HFFc6 (cell line): ENCODE results near the gene PDE4B. TPM values are rescaled to one million over a fixed set of nuclear protein-coding genes. Genes with fewer than 3 reads are reported as not detected.

Source experiments
- DNase-seq: peaks from one replicate; pipeline ENCODE4 v3.0.0-alpha.2; 2018
- H3K27ac Mint-ChIP-seq: 2 replicates; pipeline ENCODE4 v1.8.0; 2020; ENCODE audit warnings: mild to moderate bottlenecking, mixed read lengths
- H3K27me3 Mint-ChIP-seq: 2 replicates; pipeline ENCODE4 v1.8.0; 2021; ENCODE audit warnings: mild to moderate bottlenecking, moderate library complexity, mixed read lengths; ENCODE audit not compliant: insufficient read depth
- H3K36me3 Mint-ChIP-seq: 2 replicates; pipeline ENCODE4 v1.8.0; 2021; ENCODE audit warnings: low read depth, mixed read lengths
- H3K4me1 Mint-ChIP-seq: 2 replicates; pipeline ENCODE4 v1.8.0; 2020; ENCODE audit warnings: low read depth, mixed read lengths
- H3K4me3 Mint-ChIP-seq: 2 replicates; pipeline ENCODE4 v1.8.0; 2020; ENCODE audit warnings: mild to moderate bottlenecking, moderate library complexity, mixed read lengths
- H3K9me3 Mint-ChIP-seq: 2 replicates; pipeline ENCODE4 v1.8.0; 2020; ENCODE audit warnings: mild to moderate bottlenecking, mixed read lengths
- total RNA-seq, 6 experiments: library from RNA; stranded (reverse); fragmentation: NEBNext Ultra II Directional; extraction: Animal tissue kit (Norgen Biotek cat#: 25700); gene quantifications; 2 replicates in 1 of 6; 3 replicates in 5 of 6; pipeline ENCODE4 v1.2.3, GENCODE V29; 2021
- TF ChIP-seq, protein P1 (sequence below): fragments of 200-600 bp; sonication (generic); IDR thresholded peaks from 2 replicates; pipeline ENCODE4 v1.5.0; 2021; ENCODE audit warnings: antibody characterized with exemption, mild to moderate bottlenecking

PDE4B gene
- total RNA-seq, 6 experiments from 2014 or later = 34.9 to 57.6 (median 42.8) TPM

DNA sequence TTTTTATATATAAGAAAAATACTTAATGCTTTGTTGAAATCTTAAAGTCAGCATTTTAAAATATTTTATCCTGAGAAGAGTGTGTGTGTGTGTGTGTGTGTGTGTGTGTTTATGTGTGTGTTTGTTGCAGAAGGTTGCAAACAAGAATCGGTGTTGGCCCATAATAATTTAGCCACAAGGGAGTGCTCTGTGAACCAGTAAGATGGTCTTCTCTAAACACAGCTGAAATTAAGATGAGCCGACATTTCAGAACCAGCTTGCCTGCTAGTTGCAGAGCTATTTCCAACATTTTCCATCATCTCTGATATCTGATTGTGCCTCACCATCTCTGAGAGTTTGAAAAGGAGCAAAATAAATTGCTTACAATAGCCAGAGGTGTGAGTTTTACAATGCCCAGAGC lies 582.4 kb downstream of the PDE4B start:
- Mint-ChIP-seq H3K4me1 (peaks cover 68% of the 10 kb centered on the region), H3K27ac (peak overlapping the region; percentile 80), H3K9me3 (no peaks in the 10 kb centered on the region; the same call in 1 of the 2 replicates), H3K36me3 (peaks cover 36% of the 10 kb centered on the region), H3K4me3 (0 out of 2 replicates have a peak overlapping the region, but pooled peaks have one; percentile 71), H3K27me3 (peaks cover 29% of the 10 kb centered on the region)
- TF ChIP-seq, protein P1, sequence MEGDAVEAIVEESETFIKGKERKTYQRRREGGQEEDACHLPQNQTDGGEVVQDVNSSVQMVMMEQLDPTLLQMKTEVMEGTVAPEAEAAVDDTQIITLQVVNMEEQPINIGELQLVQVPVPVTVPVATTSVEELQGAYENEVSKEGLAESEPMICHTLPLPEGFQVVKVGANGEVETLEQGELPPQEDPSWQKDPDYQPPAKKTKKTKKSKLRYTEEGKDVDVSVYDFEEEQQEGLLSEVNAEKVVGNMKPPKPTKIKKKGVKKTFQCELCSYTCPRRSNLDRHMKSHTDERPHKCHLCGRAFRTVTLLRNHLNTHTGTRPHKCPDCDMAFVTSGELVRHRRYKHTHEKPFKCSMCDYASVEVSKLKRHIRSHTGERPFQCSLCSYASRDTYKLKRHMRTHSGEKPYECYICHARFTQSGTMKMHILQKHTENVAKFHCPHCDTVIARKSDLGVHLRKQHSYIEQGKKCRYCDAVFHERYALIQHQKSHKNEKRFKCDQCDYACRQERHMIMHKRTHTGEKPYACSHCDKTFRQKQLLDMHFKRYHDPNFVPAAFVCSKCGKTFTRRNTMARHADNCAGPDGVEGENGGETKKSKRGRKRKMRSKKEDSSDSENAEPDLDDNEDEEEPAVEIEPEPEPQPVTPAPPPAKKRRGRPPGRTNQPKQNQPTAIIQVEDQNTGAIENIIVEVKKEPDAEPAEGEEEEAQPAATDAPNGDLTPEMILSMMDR = peak; percentile 20; the same call in 1 of the 2 replicates
- no peak for DNase-seq

DNA sequence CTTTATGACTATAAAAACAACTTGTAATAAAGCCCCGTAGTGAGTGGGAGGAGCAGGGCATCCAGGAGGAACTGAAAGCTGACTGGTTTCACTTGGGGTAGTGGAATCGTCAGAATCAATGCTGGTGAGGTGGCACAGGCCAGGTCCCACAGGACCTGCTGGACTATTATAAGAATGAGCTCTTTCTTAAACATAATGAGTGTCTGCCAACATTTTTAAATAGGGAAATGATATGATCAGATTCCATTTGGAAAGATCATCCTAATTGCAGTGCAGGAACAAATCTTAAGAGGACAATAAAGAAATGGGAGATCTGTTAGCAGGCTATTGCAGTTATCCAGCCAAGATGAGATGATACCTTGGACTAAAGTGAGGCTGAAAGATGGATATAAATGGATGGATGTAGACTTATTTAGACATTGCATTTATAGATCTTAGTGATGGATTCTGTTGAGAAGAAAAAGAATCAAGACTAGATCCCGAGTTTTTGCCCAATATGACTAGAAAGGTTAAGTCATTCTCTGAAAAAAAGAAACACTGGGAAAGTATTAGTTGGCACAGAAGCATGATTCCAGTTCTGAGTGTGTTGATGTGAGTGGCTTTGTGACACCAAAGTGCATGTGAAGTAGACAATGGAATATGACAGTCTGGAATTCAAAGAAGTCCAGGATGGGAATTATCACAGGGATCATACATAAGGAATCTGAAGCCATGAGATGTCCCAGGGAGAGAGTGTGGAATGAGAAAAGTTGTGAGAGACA lies 587.9 kb downstream of the PDE4B start:
- Mint-ChIP-seq H3K4me3 (no peak overlapping the region), H3K36me3 (peaks cover 12% of the 10 kb centered on the region), H3K27me3 (peaks cover 8% of the 10 kb centered on the region), H3K9me3 (peaks cover 3% of the 10 kb centered on the region; the same call in 1 of the 2 replicates), H3K27ac (no peak overlapping the region), H3K4me1 (peaks cover 45% of the 10 kb centered on the region)
- DNase-seq = no peak
- TF ChIP-seq, protein P1 = no peak

DNA sequence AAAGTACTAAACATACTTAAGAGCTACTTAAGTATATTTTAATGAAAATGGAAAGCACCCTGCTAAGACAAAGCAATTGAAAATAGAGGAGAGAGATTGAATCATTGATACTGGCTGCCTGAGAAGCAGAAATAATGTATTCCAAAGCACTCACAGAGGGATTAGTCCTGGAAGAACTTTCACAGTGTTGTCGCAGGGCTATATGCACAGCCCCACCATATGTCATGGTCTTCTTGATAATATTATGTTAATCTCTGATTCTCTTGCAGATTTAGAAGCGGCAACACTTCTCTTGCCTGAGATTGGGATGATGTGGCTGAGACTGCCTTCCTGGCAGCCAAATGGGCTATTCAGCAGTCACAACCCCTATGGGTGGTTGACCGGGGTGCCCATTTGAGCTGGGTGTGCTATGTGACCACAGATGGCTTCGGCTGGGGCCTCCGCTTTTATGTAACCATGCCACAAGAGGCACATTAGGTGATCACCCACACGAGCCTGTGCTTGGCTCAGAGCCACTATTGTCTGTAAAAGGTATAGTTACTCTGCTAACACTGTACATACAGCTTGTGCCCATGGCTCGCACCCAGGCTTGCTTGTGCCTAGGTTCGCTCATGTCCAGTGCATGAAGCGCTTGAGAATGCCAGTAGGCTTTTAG lies 589.1 kb downstream of the PDE4B start:
- peaks cover 14% of the 10 kb centered on the region for H3K36me3 Mint-ChIP-seq
- TF ChIP-seq, protein P1 = no peak
- peaks cover 14% of the 10 kb centered on the region for H3K9me3 Mint-ChIP-seq
- DNase-seq = no peak
- H3K27ac Mint-ChIP-seq = no peak overlapping the region
- peaks cover 36% of the 10 kb centered on the region for H3K4me1 Mint-ChIP-seq
- H3K4me3 Mint-ChIP-seq = no peak overlapping the region
- H3K27me3 Mint-ChIP-seq = no peaks in the 10 kb centered on the region; the same call in 1 of the 2 replicates

DNA sequence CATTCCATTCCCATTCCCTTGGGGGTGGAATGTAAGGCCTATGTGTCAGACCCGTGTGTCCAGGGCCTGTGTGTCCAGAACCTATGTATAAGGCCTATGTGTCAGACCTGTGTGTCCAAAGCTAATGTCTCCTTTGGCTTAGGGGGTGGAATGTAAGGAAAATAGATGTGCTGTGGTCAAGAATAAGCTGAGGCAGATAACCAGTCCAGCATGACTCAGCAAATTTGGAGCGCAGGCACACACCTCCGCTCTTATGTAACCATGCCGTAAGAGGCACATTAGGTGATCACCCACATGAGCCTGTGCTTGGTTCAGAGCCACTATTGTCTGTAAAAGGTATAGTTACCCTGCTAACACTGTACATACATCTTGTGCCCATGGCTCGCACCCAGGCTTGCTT lies 590.5 kb downstream of the PDE4B start:
- Mint-ChIP-seq H3K4me1 (peaks cover 32% of the 10 kb centered on the region), H3K36me3 (peaks cover 21% of the 10 kb centered on the region), H3K4me3 (no peak overlapping the region), H3K9me3 (peaks cover 23% of the 10 kb centered on the region), H3K27ac (peak overlapping the region; percentile 19; the same call in 1 of the 2 replicates), H3K27me3 (no peaks in the 10 kb centered on the region; the same call in 1 of the 2 replicates)
- no peak for DNase-seq
- TF ChIP-seq, protein P1 = no peak

DNA sequence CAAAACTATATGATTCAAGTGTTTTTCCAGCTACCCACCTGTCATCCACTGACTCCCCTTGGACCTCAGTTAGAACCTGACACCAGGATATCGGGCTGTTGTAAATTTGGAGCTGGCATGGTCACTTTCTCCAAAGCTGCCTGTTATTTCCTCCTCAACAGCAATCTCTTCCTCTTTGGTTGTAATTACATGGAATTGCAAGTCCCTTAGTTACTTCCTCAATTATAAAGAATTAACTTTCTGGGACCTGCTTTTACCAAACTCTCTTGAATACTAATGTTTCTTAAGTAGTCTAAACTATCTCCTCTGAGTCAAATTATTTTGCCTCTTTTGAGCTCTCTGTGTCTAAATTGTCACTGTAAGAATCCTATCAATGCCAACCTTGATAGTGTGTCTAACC lies 590.9 kb downstream of the PDE4B start:
- peaks cover 21% of the 10 kb centered on the region for H3K36me3 Mint-ChIP-seq
- DNase-seq = no peak
- no peak overlapping the region for H3K27ac Mint-ChIP-seq
- no peaks in the 10 kb centered on the region for H3K27me3 Mint-ChIP-seq
- H3K4me3 Mint-ChIP-seq = no peak overlapping the region
- TF ChIP-seq, protein P1 = no peak
- peaks cover 25% of the 10 kb centered on the region for H3K9me3 Mint-ChIP-seq
- H3K4me1 Mint-ChIP-seq = peaks cover 32% of the 10 kb centered on the region
